Measurements from ENCODE around the gene DDX55. TPM values are rescaled to one million over a fixed set of nuclear protein-coding genes. Genes with fewer than 3 reads are reported as not detected.
"Not testable (repeated sequence)": the region's sequence is repeated elsewhere in the genome, so short reads cannot be mapped to it uniquely, and the experiment has no call there.

DDX55 gene
- total RNA-seq, 2 donors from 2014 or later = 16.1 to 30.3 TPM

GRCh38 chr12:123571343-123571813 is 30.5 kb upstream of the DDX55 start:
- Histone ChIP-seq H3K27ac (no peak overlapping the region), H3K4me3 (no peak overlapping the region), H3K9me3 (no peaks in the 10 kb centered on the region), H3K4me1 (no peaks in the 10 kb centered on the region), H3K36me3 (replicated peaks in 1 of 2; ENCODE audit: insufficient read depth in 1 of 2, low read depth in 2 of 2) (no peaks in the 10 kb centered on the region), H3K27me3 (no peaks in the 10 kb centered on the region)
- intact Hi-C loops (cut with DNase I) = loop anchor here (10.0 kb wide), 1 partner anchor 307 kb away; no protein-coding TSS in a partner anchor
- TF ChIP-seq CTCF (IDR thresholded peaks at IDR 0.05) (no peak), POLR2A (IDR thresholded peaks at IDR 0.05) (no peak)
- WGBS, 2 donors = 32 to 42% methylated on average over 4 of the region's 4 CpGs
- peak; percentile 42 for ATAC-seq
- peak; percentile 27 to 58 (median 46) for DNase-seq

- DNase-seq = no peak
- no peak for TF ChIP-seq CTCF (IDR thresholded peaks at IDR 0.05)
- no peak for TF ChIP-seq POLR2A (IDR thresholded peaks at IDR 0.05)
- Histone ChIP-seq H3K36me3 (replicated peaks in 1 of 2; ENCODE audit: insufficient read depth in 1 of 2, low read depth in 2 of 2) (no peaks in the 10 kb centered on the region), H3K27ac (no peak overlapping the region), H3K9me3 (no peaks in the 10 kb centered on the region), H3K4me1 (no peaks in the 10 kb centered on the region), H3K4me3 (no peak overlapping the region), H3K27me3 (no peaks in the 10 kb centered on the region)
- no peak for ATAC-seq
- intact Hi-C loops (cut with DNase I) = loop anchor here (10.0 kb wide), 1 partner anchor 308 kb away; no protein-coding TSS in a partner anchor
- 50 to 78% methylated on average over 2 of the region's 2 CpGs for WGBS, 2 donors
Observed at GRCh38 chr12:123572391-123572790, 29.5 kb upstream of the DDX55 start.

GRCh38 chr12:123573870-123574269 is 28.0 kb upstream of the DDX55 start:
- intact Hi-C loops (cut with DNase I) = loop anchor here (10.0 kb wide), 1 partner anchor 309 kb away; no protein-coding TSS in a partner anchor
- ATAC-seq (no peak), DNase-seq (no peak)
- Histone ChIP-seq H3K27ac (no peak overlapping the region), H3K27me3 (no peaks in the 10 kb centered on the region), H3K36me3 (replicated peaks in 1 of 2; ENCODE audit: insufficient read depth in 1 of 2, low read depth in 2 of 2) (no peaks in the 10 kb centered on the region), H3K9me3 (no peaks in the 10 kb centered on the region), H3K4me3 (no peak overlapping the region), H3K4me1 (no peaks in the 10 kb centered on the region)
- 13 to 15% methylated on average over 4 of the region's 4 CpGs for WGBS, 2 donors
- TF ChIP-seq POLR2A (IDR thresholded peaks at IDR 0.05) (no peak), CTCF (IDR thresholded peaks at IDR 0.05) (no peak)

- H3K27me3 ChIP-seq = no peaks in the 10 kb centered on the region
- WGBS, 2 donors = 81 to 90% methylated on average over 1 of the region's 1 CpG
- TF ChIP-seq POLR2A (IDR thresholded peaks at IDR 0.05) (no peak), CTCF (IDR thresholded peaks at IDR 0.05) (no peak)
- no peaks in the 10 kb centered on the region for H3K36me3 ChIP-seq (replicated peaks in 1 of 2; ENCODE audit: insufficient read depth in 1 of 2, low read depth in 2 of 2)
- H3K4me1 ChIP-seq = peaks cover 4% of the 10 kb centered on the region
- no peak overlapping the region for H3K4me3 ChIP-seq
- no peak for ATAC-seq
- no peak overlapping the region for H3K27ac ChIP-seq
- no peak for DNase-seq
- intact Hi-C loops (cut with DNase I) = loop anchor here (10.0 kb wide), 1 partner anchor 312 kb away; no protein-coding TSS in a partner anchor
- no peaks in the 10 kb centered on the region for H3K9me3 ChIP-seq
Observed at GRCh38 chr12:123576611-123577010, 25.3 kb upstream of the DDX55 start.

GRCh38 chr12:123578243-123578642 is 23.7 kb upstream of the DDX55 start:
- TF ChIP-seq CTCF (IDR thresholded peaks at IDR 0.05) (no peak), POLR2A (IDR thresholded peaks at IDR 0.05) (no peak)
- intact Hi-C loops (cut with DNase I) = loop anchor here (10.0 kb wide), 1 partner anchor 313 kb away; no protein-coding TSS in a partner anchor
- Histone ChIP-seq H3K4me3 (no peak overlapping the region), H3K9me3 (no peaks in the 10 kb centered on the region), H3K36me3 (replicated peaks in 1 of 2; ENCODE audit: insufficient read depth in 1 of 2, low read depth in 2 of 2) (no peaks in the 10 kb centered on the region), H3K27ac (no peak overlapping the region), H3K4me1 (peaks cover 20% of the 10 kb centered on the region), H3K27me3 (no peaks in the 10 kb centered on the region)
- no peak for ATAC-seq
- WGBS, 2 donors = 82% methylated on average over 3 of the region's 3 CpGs
- DNase-seq = no peak

GRCh38 chr12:123578829-123579228 is 23.1 kb upstream of the DDX55 start:
- not testable (repeated sequence) for DNase-seq; H3K9me3 ChIP-seq; ATAC-seq; H3K27ac ChIP-seq; H3K36me3 ChIP-seq (replicated peaks in 1 of 2; ENCODE audit: insufficient read depth in 1 of 2, low read depth in 2 of 2); H3K27me3 ChIP-seq; H3K4me3 ChIP-seq
- H3K4me1 ChIP-seq = peaks cover 22% of the 10 kb centered on the region
- 88 to 94% methylated on average over 4 of the region's 4 CpGs for WGBS, 2 donors
- intact Hi-C loops (cut with DNase I) = loop anchor here (10.0 kb wide), 1 partner anchor 314 kb away; no protein-coding TSS in a partner anchor

Data from body of pancreas (tissue), 4 donors.